HepG2 (cell line): ENCODE results near the gene FLYWCH1. TPM values are rescaled to one million over a fixed set of nuclear protein-coding genes. Genes with fewer than 3 reads are reported as not detected.
A peak's percentile ranks its signal among the peaks of the same experiment; 100 is the strongest.

Source experiments
- ARNT2 ChIP-seq: sonication (generic); formaldehyde crosslinking; IDR thresholded peaks from 2 replicates; pipeline ENCODE4 v1.8.0; 2022; ENCODE audit warnings: mild to moderate bottlenecking, low read depth, missing genetic modification reagents, moderate library complexity
- BRD4 ChIP-seq: sonication (generic); formaldehyde crosslinking; IDR thresholded peaks from 2 replicates; pipeline ENCODE4 v1.4.0; 2020; ENCODE audit warnings: missing genetic modification reagents
- CBX1 ChIP-seq: IDR thresholded peaks from one replicate; pipeline ENCODE4 v1.6.1; 2016; ENCODE audit warnings: antibody characterized with exemption, low read depth
- DRAP1 ChIP-seq: IDR thresholded peaks from 2 replicates; pipeline ENCODE4 v1.6.1; 2016; ENCODE audit warnings: missing genetic modification reagents, missing compliant biosample characterization
- GABPB1 ChIP-seq: IDR thresholded peaks from 2 replicates; pipeline ENCODE4 v1.6.1; 2016; ENCODE audit warnings: mild to moderate bottlenecking, missing genetic modification reagents, moderate library complexity, missing compliant biosample characterization
- GMEB1 ChIP-seq: sonication (generic); formaldehyde crosslinking; IDR thresholded peaks from 2 replicates; pipeline ENCODE4 v1.5.1; 2020; ENCODE audit warnings: missing genetic modification reagents, mild to moderate bottlenecking, borderline replicate concordance
- PAX8 ChIP-seq: sonication (generic); formaldehyde crosslinking; IDR thresholded peaks from 2 replicates; pipeline ENCODE4 v1.8.0; 2022; ENCODE audit warnings: mild to moderate bottlenecking, missing genetic modification reagents, borderline replicate concordance
- PHF21A ChIP-seq: sonication (generic); formaldehyde crosslinking; IDR thresholded peaks from 2 replicates; pipeline ENCODE4 v1.5.0; 2020; ENCODE audit warnings: mild to moderate bottlenecking, missing genetic modification reagents
- SP140L ChIP-seq: sonication (generic); formaldehyde crosslinking; IDR thresholded peaks from 2 replicates; pipeline ENCODE4 v1.4.0; 2020; ENCODE audit warnings: missing genetic modification reagents, borderline replicate concordance
- ZBTB25 ChIP-seq: IDR thresholded peaks from 2 replicates; pipeline ENCODE4 v1.6.1; 2018; ENCODE audit warnings: missing genetic modification reagents
- ZBTB39 ChIP-seq: sonication (generic); formaldehyde crosslinking; IDR thresholded peaks from 2 replicates; pipeline ENCODE4 v1.5.0; 2020; ENCODE audit warnings: missing genetic modification reagents
- ZFP82 ChIP-seq: sonication (generic); formaldehyde crosslinking; IDR thresholded peaks from 2 replicates; pipeline ENCODE4 v1.5.1; 2020; ENCODE audit warnings: mild to moderate bottlenecking, missing genetic modification reagents, borderline replicate concordance
- ZNF33A ChIP-seq: sonication (generic); formaldehyde crosslinking; IDR thresholded peaks from 2 replicates; pipeline ENCODE4 v1.5.1; 2020; ENCODE audit warnings: missing genetic modification reagents, mild to moderate bottlenecking, moderate library complexity, borderline replicate concordance
- ZNF605 ChIP-seq: sonication (generic); formaldehyde crosslinking; IDR thresholded peaks from 2 replicates; pipeline ENCODE4 v1.8.0; 2022; ENCODE audit warnings: mild to moderate bottlenecking, missing genetic modification reagents
- ZNF629 ChIP-seq: sonication (generic); formaldehyde crosslinking; conservative IDR thresholded peaks from 2 replicates; pipeline ENCODE4 v1.5.0; 2020; ENCODE audit warnings: missing genetic modification reagents
- ZNF646 ChIP-seq: sonication (generic); formaldehyde crosslinking; IDR thresholded peaks from 2 replicates; pipeline ENCODE4 v1.9.0; 2021; ENCODE audit warnings: mild to moderate bottlenecking, missing genetic modification reagents
- polyA plus RNA-seq, 8 experiments: library from polyadenylated mRNA; depleted of rRNA in 3 of 8; stranded (reverse) in 7 of 8; unstranded in 1 of 8; fragments of >200 nt; fragmentation: Illumina TruSeq in 4 of 8; extraction: Trizol in 4 of 8; gene quantifications; 2 replicates each; pipeline versions ENCODE4 v1.2.1 to v1.2.3, GENCODE V29; 2011 to 2016; ENCODE audit warnings: low read depth in 4 of 8, missing spikeins in 1 of 8, mixed read lengths in 1 of 8; ENCODE audit not compliant: insufficient read depth in 1 of 8
- total RNA-seq, 5 experiments: library from RNA; depleted of rRNA; stranded (reverse); fragments of >200 nt; fragmentation: Illumina TruSeq; extraction: Trizol; gene quantifications; 2 replicates each; pipeline ENCODE4 v1.2.3, GENCODE V29; 2016; ENCODE audit warnings: low read depth in 1 of 5

Gene FLYWCH1
- total and polyA plus RNA-seq, 2 of the 13 experiments (the other 11 are each of a cell fraction or from before 2014, with no cell fraction given) = 7.3 to 12.4 TPM

- no peak for TF ChIP-seq ZBTB25 (CRISPR knock-in tag)
- peak; percentile 47; the same call in 1 of the 2 replicates for TF ChIP-seq PHF21A (CRISPR knock-in tag)
- TF ChIP-seq ARNT2 (CRISPR knock-in tag) = 0 out of 2 replicates have a peak, but pooled peaks have one; percentile 35
- TF ChIP-seq ZNF605 (CRISPR knock-in tag) = peak; percentile 21; the same call in 1 of the 2 replicates
- TF ChIP-seq GABPB1 (CRISPR knock-in tag) = peak; percentile 68; the same call in 1 of the 2 replicates
- peak; percentile 71 for TF ChIP-seq BRD4 (CRISPR knock-in tag)
- TF ChIP-seq CBX1 = peak; percentile 22
- TF ChIP-seq ZNF646 (CRISPR knock-in tag) = no peak
- TF ChIP-seq ZNF33A (CRISPR knock-in tag) = no peak
- peak; percentile 84 for TF ChIP-seq GMEB1 (CRISPR knock-in tag)
- TF ChIP-seq ZBTB39 (CRISPR knock-in tag) = 0 out of 2 replicates have a peak, but pooled peaks have one; percentile 13
- TF ChIP-seq ZFP82 (CRISPR knock-in tag) = no peak
- no peak for TF ChIP-seq SP140L (CRISPR knock-in tag)
- peak; percentile 90 for TF ChIP-seq DRAP1 (CRISPR knock-in tag)
- peak; percentile 34; the same call in 1 of the 2 replicates for TF ChIP-seq PAX8 (CRISPR knock-in tag)
- TF ChIP-seq ZNF629 = 0 out of 2 replicates have a peak, but pooled peaks have one; percentile 15
These were observed 28.9 kb upstream of the FLYWCH1 start, which contains the start of gene FLYWCH2 (continued) for GRCh38 chr16:2882650-2883457.
